A549 (cell line): ENCODE measurements around the gene PTGFRN.

Experiments used
- BHLHE40 ChIP-seq: IDR thresholded peaks from 2 replicates; pipeline ENCODE4 v1.6.1; 2012; ENCODE audit warnings: low read depth, low read length, inconsistent platforms
- CBX8 ChIP-seq: fragments of 200-600 bp; sonication (generic); IDR thresholded peaks from 2 replicates; pipeline ENCODE4 v1.6.1; 2016
- NPAS2 ChIP-seq: fragments of 250-450 bp; sonication (Bioruptor Pico); IDR thresholded peaks from 2 replicates; pipeline ENCODE4 v1.8.0; 2022; ENCODE audit warnings: mild to moderate bottlenecking, moderate library complexity, borderline replicate concordance
- POLR2A ChIP-seq: IDR thresholded peaks from 2 replicates; pipeline ENCODE4 v1.6.1; 2012; ENCODE audit warnings: mild to moderate bottlenecking, low read length
- RNF2 ChIP-seq: fragments of 200-600 bp; sonication (generic); IDR thresholded peaks from 2 replicates; pipeline ENCODE4 v1.6.1; 2016; ENCODE audit warnings: low read depth, mild to moderate bottlenecking, antibody characterized with exemption, moderate library complexity, borderline replicate concordance
- TF ChIP-seq, protein P1 (sequence below): fragments of >200 bp; sonication (Bioruptor Twin); formaldehyde crosslinking; IDR thresholded peaks from 3 replicates; pipeline ENCODE4 v1.5.1; 2016

GRCh38 chr1:116918714-116919357 is 9.1 kb downstream of the PTGFRN start:
- TF ChIP-seq POLR2A: no peak
- TF ChIP-seq NPAS2: no peak
- no peak for TF ChIP-seq CBX8
- TF ChIP-seq BHLHE40: no peak
- TF ChIP-seq, protein P1, sequence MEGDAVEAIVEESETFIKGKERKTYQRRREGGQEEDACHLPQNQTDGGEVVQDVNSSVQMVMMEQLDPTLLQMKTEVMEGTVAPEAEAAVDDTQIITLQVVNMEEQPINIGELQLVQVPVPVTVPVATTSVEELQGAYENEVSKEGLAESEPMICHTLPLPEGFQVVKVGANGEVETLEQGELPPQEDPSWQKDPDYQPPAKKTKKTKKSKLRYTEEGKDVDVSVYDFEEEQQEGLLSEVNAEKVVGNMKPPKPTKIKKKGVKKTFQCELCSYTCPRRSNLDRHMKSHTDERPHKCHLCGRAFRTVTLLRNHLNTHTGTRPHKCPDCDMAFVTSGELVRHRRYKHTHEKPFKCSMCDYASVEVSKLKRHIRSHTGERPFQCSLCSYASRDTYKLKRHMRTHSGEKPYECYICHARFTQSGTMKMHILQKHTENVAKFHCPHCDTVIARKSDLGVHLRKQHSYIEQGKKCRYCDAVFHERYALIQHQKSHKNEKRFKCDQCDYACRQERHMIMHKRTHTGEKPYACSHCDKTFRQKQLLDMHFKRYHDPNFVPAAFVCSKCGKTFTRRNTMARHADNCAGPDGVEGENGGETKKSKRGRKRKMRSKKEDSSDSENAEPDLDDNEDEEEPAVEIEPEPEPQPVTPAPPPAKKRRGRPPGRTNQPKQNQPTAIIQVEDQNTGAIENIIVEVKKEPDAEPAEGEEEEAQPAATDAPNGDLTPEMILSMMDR: no peak
- TF ChIP-seq RNF2: no peak
